H9 (cell line): ENCODE data around the gene JPH2. TPM values are rescaled to one million over a fixed set of nuclear protein-coding genes. Genes with fewer than 3 reads are reported as not detected.
A peak's percentile ranks its signal among the peaks of the same experiment; 100 is the strongest.

Experiments
- DNase-seq: peaks from one replicate; pipeline ENCODE4 v3.0.0-alpha.2; 2017
- H2AFZ ChIP-seq: one replicate; pipeline ENCODE4 v1.6.1; 2013; ENCODE audit warnings: mild to moderate bottlenecking, low read length, control low read depth, moderate library complexity
- H2AK5ac ChIP-seq: 2 replicates; pipeline ENCODE4 v1.6.1; 2013; ENCODE audit warnings: low read length, control low read depth, mixed read lengths; ENCODE audit not compliant: insufficient read length
- H2BK120ac ChIP-seq: one replicate; pipeline ENCODE4 v1.6.1; 2013; ENCODE audit warnings: low read depth, mild to moderate bottlenecking, low read length, control low read depth, inconsistent platforms; ENCODE audit not compliant: poor library complexity, severe bottlenecking
- H2BK12ac ChIP-seq: 2 replicates; pipeline ENCODE4 v1.6.1; 2013; ENCODE audit warnings: low read length, control low read depth, mixed read lengths, low read depth; ENCODE audit not compliant: insufficient read length
- H2BK15ac ChIP-seq: 2 replicates; pipeline ENCODE4 v1.6.1; 2013; ENCODE audit warnings: low read depth, low read length, control low read depth
- H2BK20ac ChIP-seq: one replicate; pipeline ENCODE4 v1.6.1; 2013; ENCODE audit warnings: low read depth, mild to moderate bottlenecking, low read length, control low read depth, inconsistent platforms; ENCODE audit not compliant: poor library complexity, severe bottlenecking
- H2BK5ac ChIP-seq: 2 replicates; pipeline ENCODE4 v1.6.1; 2013; ENCODE audit warnings: low read length, control low read depth, mixed read lengths; ENCODE audit not compliant: insufficient read length
- H3K14ac ChIP-seq: 2 replicates; pipeline ENCODE4 v1.6.1; 2013; ENCODE audit warnings: low read length, control low read depth; ENCODE audit not compliant: insufficient read depth
- H3K18ac ChIP-seq: 2 replicates; pipeline ENCODE4 v1.6.1; 2013; ENCODE audit warnings: low read depth, mild to moderate bottlenecking, mixed read lengths, low read length, control low read depth; ENCODE audit not compliant: insufficient read length
- H3K23ac ChIP-seq: 2 replicates; pipeline ENCODE4 v1.6.1; 2013; ENCODE audit warnings: low read length, control low read depth, mixed read lengths, low read depth; ENCODE audit not compliant: insufficient read length
- H3K23me2 ChIP-seq: 2 replicates; pipeline ENCODE4 v1.6.1; 2013; ENCODE audit warnings: low read depth, mild to moderate bottlenecking, mixed read lengths, low read length, control low read depth; ENCODE audit not compliant: insufficient read length, poor library complexity, severe bottlenecking
- H3K27ac ChIP-seq: 2 replicates; pipeline ENCODE4 v1.5.1; 2013; ENCODE audit warnings: low read length, control low read depth, mixed read lengths, low read depth; ENCODE audit not compliant: insufficient read length
- H3K27me3 ChIP-seq: 2 replicates; pipeline ENCODE4 v1.6.1; 2013; ENCODE audit warnings: low read length, control low read depth, inconsistent platforms; ENCODE audit not compliant: insufficient read depth
- H3K4ac ChIP-seq: 2 replicates; pipeline ENCODE4 v1.6.1; 2013; ENCODE audit warnings: low read depth, mild to moderate bottlenecking, control low read depth, inconsistent platforms, low read length, moderate library complexity
- H3K4me1 ChIP-seq: 2 replicates; pipeline ENCODE4 v1.6.1; 2013; ENCODE audit warnings: low read length, control low read depth, inconsistent platforms; ENCODE audit not compliant: insufficient read depth
- H3K4me2 ChIP-seq: 2 replicates; pipeline ENCODE4 v1.6.1; 2013; ENCODE audit warnings: low read length, control low read depth, mixed read lengths; ENCODE audit not compliant: insufficient read length, insufficient read depth
- H3K56ac ChIP-seq: 2 replicates; pipeline ENCODE4 v1.6.1; 2013; ENCODE audit warnings: low read depth, mild to moderate bottlenecking, mixed read lengths, low read length, control low read depth; ENCODE audit not compliant: insufficient read length
- H3K79me1 ChIP-seq: 2 replicates; pipeline ENCODE4 v1.6.1; 2013; ENCODE audit warnings: low read depth, mild to moderate bottlenecking, moderate library complexity, low read length, control low read depth, inconsistent platforms; ENCODE audit not compliant: insufficient read depth, poor library complexity, severe bottlenecking
- H3K79me2 ChIP-seq: 2 replicates; pipeline ENCODE4 v1.6.1; 2013; ENCODE audit warnings: low read length, control low read depth, inconsistent platforms; ENCODE audit not compliant: insufficient read depth
- H3K9ac ChIP-seq: 2 replicates; pipeline ENCODE4 v1.6.1; 2013; ENCODE audit warnings: low read length, control low read depth, mixed read lengths; ENCODE audit not compliant: insufficient read length; ENCODE audit errors: extremely low read depth
- H3K9me3 ChIP-seq: one replicate; pipeline ENCODE4 v1.6.1; 2013; ENCODE audit warnings: low read depth, low read length, inconsistent platforms; ENCODE audit not compliant: control insufficient read depth
- H3T11ph ChIP-seq: one replicate; pipeline ENCODE4 v1.6.1; 2013; ENCODE audit warnings: mild to moderate bottlenecking, low read length, control low read depth, inconsistent platforms
- H4K20me1 ChIP-seq: one replicate; pipeline ENCODE4 v1.6.1; 2013; ENCODE audit not compliant: control insufficient read depth, insufficient read length, insufficient read depth
- H4K5ac ChIP-seq: 2 replicates; pipeline ENCODE4 v1.6.1; 2013; ENCODE audit warnings: low read depth, mild to moderate bottlenecking, mixed read lengths, low read length, control low read depth; ENCODE audit not compliant: insufficient read length
- H4K8ac ChIP-seq: replicated peaks from 2 replicates; pipeline ENCODE4 v1.6.1; 2013; ENCODE audit warnings: low read length, control low read depth, mixed read lengths, low read depth; ENCODE audit not compliant: insufficient read length
- H4K91ac ChIP-seq: 2 replicates; pipeline ENCODE4 v1.6.1; 2013; ENCODE audit warnings: low read depth, mild to moderate bottlenecking, moderate library complexity, mixed read lengths, low read length, control low read depth; ENCODE audit not compliant: insufficient read length
- H3K27ac Mint-ChIP-seq, 3 experiments: 2 replicates in 2 of 3; 3 replicates in 1 of 3; pipeline ENCODE4 v1.8.0; 2020 to 2021; ENCODE audit warnings: mixed read lengths in 3 of 3, mild to moderate bottlenecking in 1 of 3, moderate library complexity in 1 of 3
- H3K27me3 Mint-ChIP-seq: 2 replicates; pipeline ENCODE4 v1.8.0; 2021; ENCODE audit warnings: low read depth, mild to moderate bottlenecking, moderate library complexity, mixed read lengths
- H3K36me3 Mint-ChIP-seq, 3 experiments: 2 replicates in 2 of 3; 3 replicates in 1 of 3; pipeline ENCODE4 v1.8.0; 2020 to 2021; ENCODE audit warnings: low read depth in 3 of 3, mixed read lengths in 3 of 3; ENCODE audit not compliant: insufficient read depth in 1 of 3
- H3K4me1 Mint-ChIP-seq, 2 experiments: 2 replicates each; pipeline ENCODE4 v1.8.0; 2020; ENCODE audit warnings: mixed read lengths in 2 of 2
- H3K4me3 Mint-ChIP-seq, 2 experiments: 2 replicates in 1 of 2; 3 replicates in 1 of 2; pipeline ENCODE4 v1.8.0; 2020 to 2021; ENCODE audit warnings: mild to moderate bottlenecking in 2 of 2, mixed read lengths in 2 of 2, moderate library complexity in 1 of 2
- H3K9me3 Mint-ChIP-seq, 2 experiments: 2 replicates in 1 of 2; 3 replicates in 1 of 2; pipeline ENCODE4 v1.8.0; 2020; ENCODE audit warnings: mild to moderate bottlenecking in 2 of 2, mixed read lengths in 2 of 2, moderate library complexity in 1 of 2
- WGBS: extraction: QIAGEN DNeasy Blood & Tissue Kit; methylation state at CpG from one replicate; pipeline ENCODE4 v1.1.7; 2013; ENCODE audit warnings: missing lambda C conversion rate, low lambda C conversion rate, mixed read lengths; ENCODE audit not compliant: insufficient read length; ENCODE audit errors: extremely low coverage; 5-methylcytosine and 5-hydroxymethylcytosine counted together
- total RNA-seq: library from RNA; stranded (reverse); gene quantifications from 2 replicates; pipeline ENCODE4 v1.2.1, GENCODE V29; 2021
- TF ChIP-seq, protein P1 (sequence below): fragments of 200-600 bp; sonication (generic); conservative IDR thresholded peaks from 3 replicates; pipeline ENCODE4 v1.8.0; 2021; ENCODE audit warnings: antibody characterized with exemption, mild to moderate bottlenecking

JPH2 gene
- total RNA-seq, 1 experiment from 2014 or later = 0.31 TPM

DNA sequence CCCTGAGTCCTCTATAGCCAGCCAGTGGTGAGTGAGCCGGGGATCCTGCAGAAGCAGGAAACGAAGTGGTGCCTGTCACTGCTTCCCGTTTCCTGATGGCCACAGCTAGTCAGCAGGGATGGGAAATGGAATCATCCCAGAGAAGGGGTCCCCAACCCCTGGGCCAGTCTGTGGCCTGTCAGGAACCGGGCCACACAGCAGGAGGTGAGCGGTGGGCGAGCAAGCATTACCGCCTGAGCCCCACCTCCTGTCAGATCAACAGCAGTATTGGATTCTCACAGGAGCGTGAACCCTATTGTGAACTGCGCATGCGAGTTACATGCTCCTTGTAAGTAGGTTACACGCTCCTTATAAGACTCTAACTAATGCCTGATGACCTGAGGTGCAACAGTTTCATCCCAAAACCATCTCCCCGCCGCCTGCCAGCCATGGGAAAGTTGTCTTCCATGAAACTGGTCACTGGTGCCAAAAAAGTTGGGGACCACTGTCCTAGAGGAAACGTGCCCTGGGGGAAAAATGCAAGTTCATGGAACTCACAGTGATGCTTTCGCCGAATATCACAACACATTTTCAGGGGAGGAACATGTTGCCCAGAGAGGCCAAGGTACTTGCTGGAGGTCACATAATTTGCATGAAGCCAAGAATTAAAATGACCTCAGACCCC, 113.8 kb downstream of the JPH2 start:
- H3K27me3 ChIP-seq = no peaks in the 10 kb centered on the region
- H3K4me1 ChIP-seq = no peaks in the 10 kb centered on the region; the same call in 1 of the 2 replicates
- no peak overlapping the region for H2AFZ ChIP-seq
- H2AK5ac ChIP-seq = no peak overlapping the region
- H3K56ac ChIP-seq = no peak overlapping the region
- no peaks in the 10 kb centered on the region for H3K36me3 Mint-ChIP-seq
- no peak overlapping the region for H2BK5ac ChIP-seq
- H3K9me3 ChIP-seq = no peaks in the 10 kb centered on the region
- no peak overlapping the region for H3K14ac ChIP-seq
- H3T11ph ChIP-seq = no peak overlapping the region
- no peak overlapping the region for H2BK15ac ChIP-seq
- no peaks in the 10 kb centered on the region for H3K23me2 ChIP-seq
- H3K27me3 Mint-ChIP-seq = no peaks in the 10 kb centered on the region; the same call in 1 of the 2 replicates
- no peaks in the 10 kb centered on the region for H3K79me1 ChIP-seq
- no peaks in the 10 kb centered on the region for H4K20me1 ChIP-seq
- H2BK120ac ChIP-seq = no peak overlapping the region
- TF ChIP-seq, protein P1, sequence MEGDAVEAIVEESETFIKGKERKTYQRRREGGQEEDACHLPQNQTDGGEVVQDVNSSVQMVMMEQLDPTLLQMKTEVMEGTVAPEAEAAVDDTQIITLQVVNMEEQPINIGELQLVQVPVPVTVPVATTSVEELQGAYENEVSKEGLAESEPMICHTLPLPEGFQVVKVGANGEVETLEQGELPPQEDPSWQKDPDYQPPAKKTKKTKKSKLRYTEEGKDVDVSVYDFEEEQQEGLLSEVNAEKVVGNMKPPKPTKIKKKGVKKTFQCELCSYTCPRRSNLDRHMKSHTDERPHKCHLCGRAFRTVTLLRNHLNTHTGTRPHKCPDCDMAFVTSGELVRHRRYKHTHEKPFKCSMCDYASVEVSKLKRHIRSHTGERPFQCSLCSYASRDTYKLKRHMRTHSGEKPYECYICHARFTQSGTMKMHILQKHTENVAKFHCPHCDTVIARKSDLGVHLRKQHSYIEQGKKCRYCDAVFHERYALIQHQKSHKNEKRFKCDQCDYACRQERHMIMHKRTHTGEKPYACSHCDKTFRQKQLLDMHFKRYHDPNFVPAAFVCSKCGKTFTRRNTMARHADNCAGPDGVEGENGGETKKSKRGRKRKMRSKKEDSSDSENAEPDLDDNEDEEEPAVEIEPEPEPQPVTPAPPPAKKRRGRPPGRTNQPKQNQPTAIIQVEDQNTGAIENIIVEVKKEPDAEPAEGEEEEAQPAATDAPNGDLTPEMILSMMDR = no peak
- H4K8ac ChIP-seq = no peak overlapping the region
- no peak overlapping the region for H3K4ac ChIP-seq
- no peaks in the 10 kb centered on the region for H3K79me2 ChIP-seq
- H3K4me3 Mint-ChIP-seq = no peak overlapping the region
- no peak overlapping the region for H3K9ac ChIP-seq
- no peak overlapping the region for H2BK12ac ChIP-seq
- no peak overlapping the region for H3K18ac ChIP-seq
- no peak overlapping the region for H3K23ac ChIP-seq
- no peak for DNase-seq
- no peak overlapping the region for H4K91ac ChIP-seq
- H2BK20ac ChIP-seq = no peak overlapping the region
- H4K5ac ChIP-seq = no peak overlapping the region
- H3K4me1 Mint-ChIP-seq = peaks cover 16 to 24% of the 10 kb centered on the region in 2 experiments
- WGBS = no CpG with 5 or more reads among the region's 16 CpGs
- H3K27ac Mint-ChIP-seq = peak overlapping the region in 1 of 3 experiments; percentile 16; a peak in 2 of 7 replicates
- H3K27ac ChIP-seq = no peak overlapping the region
- no peaks in the 10 kb centered on the region for H3K9me3 Mint-ChIP-seq
- H3K4me2 ChIP-seq = no peak overlapping the region
